ENCODE data around the gene HRNR.
"Not testable (repeated sequence)": the region's sequence is repeated elsewhere in the genome, so short reads cannot be mapped to it uniquely, and the experiment has no call there.

HRNR gene

GRCh38 chr1:152224093-152224492, at the start of gene HRNR:
TSS of gene HRNR (minus strand) at chr1:152224193. CDS start at chr1:152223253, 940 bp downstream.
- DNase-seq: no peak

DNA sequence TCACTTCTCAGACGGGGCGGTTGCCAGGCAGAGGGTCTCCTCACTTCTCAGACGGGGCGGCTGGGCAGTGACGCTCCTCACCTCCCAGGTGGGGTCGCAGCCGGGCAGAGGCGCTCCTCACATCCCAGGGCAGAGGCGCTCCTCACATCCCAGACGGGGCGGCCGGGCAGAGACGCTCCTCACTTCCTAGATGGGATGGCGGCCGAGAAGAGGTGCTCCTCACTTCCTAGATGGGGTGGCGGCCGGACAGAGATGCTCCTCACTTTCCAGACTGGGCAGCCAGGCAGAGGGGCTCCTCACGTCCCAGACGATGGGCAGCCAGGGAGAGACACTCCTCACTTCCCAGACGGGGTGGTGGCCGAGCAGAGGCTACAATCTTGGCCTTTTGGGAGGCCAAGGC, 32.4 kb upstream of the HRNR start:
- not testable (repeated sequence) for DNase-seq

DNA sequence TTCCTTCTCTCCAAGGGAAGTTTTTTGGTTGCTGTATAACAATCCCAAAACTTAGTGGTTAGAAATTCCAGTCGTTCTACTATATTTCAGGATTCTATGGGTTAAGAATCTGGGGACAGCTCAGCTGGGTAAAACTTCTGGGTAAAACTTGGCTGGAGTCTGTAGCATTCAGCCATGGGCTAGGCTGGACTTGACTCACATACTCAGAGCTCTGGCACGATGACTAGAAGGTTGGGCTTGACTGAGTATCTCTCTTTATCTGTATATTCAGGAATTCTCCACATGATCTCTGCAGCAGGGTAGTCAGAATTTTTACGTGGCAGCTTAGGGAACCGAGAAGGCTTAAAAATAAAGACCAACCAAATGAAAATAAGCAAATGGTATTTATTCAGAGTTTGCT, 28.2 kb upstream of the HRNR start:
- DNase-seq: no peak

- no peak for DNase-seq
Measured at GRCh38 chr1:152251391-152251790, 27.4 kb upstream of the HRNR start.

DNA sequence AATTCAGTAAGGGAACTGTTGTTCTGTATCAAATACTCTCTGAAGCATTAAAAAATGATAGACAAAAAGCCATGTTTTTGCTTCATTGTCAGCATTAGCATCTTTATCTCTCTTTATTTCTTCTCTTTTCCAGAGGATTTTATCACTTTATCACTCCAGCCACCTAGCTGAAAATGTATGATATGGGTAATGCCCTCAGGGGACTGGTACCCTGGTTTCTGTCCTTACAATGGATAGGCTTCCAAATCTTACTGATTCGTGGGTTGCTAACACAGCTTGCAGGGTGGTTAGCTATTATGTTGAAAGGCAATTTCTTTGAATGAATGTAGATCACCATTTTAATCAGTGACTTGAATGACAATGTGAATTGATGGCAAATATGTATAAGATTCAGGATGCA, 23.3 kb upstream of the HRNR start:
- DNase-seq: no peak

GRCh38 chr1:152244576-152245273, 20.7 kb upstream of the HRNR start:
- no peak for DNase-seq

GRCh38 chr1:152237093-152237492, 13.1 kb upstream of the HRNR start:
- no peak for DNase-seq

DNA sequence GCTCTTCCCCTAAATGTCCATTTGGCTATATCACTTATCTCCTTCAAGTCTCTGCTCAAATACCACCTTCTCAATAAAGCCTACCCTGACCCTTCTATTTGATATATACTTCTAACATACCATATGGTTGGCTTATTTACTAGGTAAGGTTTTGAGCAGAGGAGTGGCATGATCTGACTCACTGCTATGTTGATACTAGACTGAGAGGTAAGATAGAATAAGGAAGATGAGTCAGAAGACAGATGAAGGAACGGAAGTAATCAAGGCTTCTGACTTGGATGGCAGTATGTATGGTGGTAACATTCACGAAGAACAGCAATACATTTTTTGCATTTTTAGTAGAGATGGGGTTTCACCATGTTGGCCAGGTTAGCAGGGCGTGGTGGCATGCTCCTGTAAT, 4.8 kb upstream of the HRNR start:
- no peak for DNase-seq

GRCh38 chr1:152227310-152227928, 3.4 kb upstream of the HRNR start:
- DNase-seq: no peak

GRCh38 chr1:152225678-152226077, 1.7 kb upstream of the HRNR start:
- no peak for DNase-seq

GRCh38 chr1:152220166-152221163, 3.5 kb downstream of the HRNR start:
- no peak for DNase-seq

- not testable (repeated sequence) for DNase-seq
Measured at GRCh38 chr1:152219438-152219837, 4.6 kb downstream of the HRNR start.

- no peak for DNase-seq
Measured at GRCh38 chr1:152218762-152219436, 5.1 kb downstream of the HRNR start.

- not testable (repeated sequence) for DNase-seq
Measured at GRCh38 chr1:152215604-152216003, 8.4 kb downstream of the HRNR start.

GRCh38 chr1:152214911-152215310, 9.1 kb downstream of the HRNR start:
- not testable (repeated sequence) for DNase-seq

- DNase-seq: no peak
Measured at GRCh38 chr1:152198982-152199381, 25.0 kb downstream of the HRNR start.

- no peak for DNase-seq
Measured at GRCh38 chr1:152197361-152197941, 26.5 kb downstream of the HRNR start.

DNA sequence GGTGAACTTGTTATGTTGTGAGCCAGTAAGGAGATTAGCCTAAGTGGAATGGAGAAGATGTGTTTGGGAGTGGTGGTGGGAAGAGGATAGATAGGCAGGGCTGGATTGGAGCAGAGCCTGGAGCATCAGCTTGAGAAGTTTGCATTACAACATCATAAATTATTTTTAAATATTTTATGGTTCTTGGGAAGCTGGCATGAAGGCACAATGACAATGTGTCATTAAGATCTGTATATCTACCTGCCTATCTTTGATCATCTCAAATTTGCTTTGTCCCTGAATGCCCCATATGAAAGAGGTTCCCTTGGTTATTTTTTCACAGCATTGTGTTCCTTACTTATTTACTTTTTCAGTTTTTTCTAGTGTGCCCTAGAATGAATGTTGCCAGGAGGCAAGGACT, 32.3 kb downstream of the HRNR start:
- no peak for DNase-seq

DNA sequence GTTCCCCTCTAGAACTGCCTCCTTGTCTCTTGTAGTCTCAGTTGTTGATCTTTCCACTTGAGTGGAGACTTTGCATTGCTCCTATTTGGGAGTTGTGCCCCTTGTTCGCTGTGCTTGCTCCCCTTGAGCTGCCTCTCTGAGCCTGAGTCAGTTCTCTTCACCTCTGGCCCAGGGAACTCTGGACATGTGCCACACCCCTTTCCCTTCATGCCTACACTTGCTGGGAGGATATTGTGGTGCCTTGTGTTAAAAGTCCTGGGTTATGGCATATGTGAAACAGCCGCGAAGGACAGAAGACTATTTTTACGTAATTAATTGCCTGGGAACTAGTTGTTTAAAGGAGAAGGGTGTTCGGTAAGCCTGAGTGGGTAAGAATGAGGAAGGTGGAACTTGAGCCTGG, 32.7 kb downstream of the HRNR start:
- no peak for DNase-seq

- no peak for DNase-seq
Measured at GRCh38 chr1:152190589-152190988, 33.4 kb downstream of the HRNR start.

DNA sequence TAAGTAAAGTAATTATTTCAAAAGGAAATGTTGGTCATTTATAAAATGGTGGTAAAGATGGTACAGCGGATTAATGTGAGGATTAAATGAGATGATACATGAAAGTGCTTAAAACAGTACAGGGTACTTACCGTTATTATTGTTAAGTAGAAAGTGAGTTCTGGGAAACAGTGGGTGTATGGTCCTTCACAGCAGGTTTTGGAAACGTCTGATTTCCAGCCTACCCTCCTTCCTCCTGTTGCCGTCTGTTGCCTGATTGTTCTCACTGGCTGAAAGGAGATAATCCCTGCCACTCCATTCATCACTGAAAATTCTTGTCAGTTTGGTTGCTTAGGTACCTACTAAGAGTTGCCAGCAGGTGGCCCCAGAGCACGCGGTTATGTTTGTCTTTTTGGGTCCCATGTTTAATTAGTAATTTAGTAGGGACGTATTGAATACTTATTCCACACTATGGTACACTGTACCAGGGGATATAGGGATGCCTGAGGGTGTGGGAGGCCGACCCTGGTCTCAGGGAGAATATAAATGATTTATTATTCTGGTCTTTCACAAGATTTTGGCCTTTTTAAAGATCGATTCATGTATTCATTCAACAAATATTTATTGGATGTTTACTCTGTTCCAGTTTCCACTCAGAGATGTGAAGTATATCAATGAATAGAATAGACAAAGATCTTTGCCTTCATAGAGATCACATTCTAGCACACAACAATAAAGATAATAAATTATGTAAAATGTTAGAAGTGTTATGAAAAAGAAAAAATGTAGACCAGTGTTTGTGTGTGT, 34.1 kb downstream of the HRNR start:
- peak; percentile 83 for DNase-seq

Data from hematopoietic multipotent progenitor cell treated with erythropoietin and hydrocortisone succinate and interleukin-3 and kit ligand, for 8 days (in vitro differentiated cells).